ENCODE measurements around the gene CFAP298.
"Not testable (repeated sequence)": the region's sequence is repeated elsewhere in the genome, so short reads cannot be mapped to it uniquely, and the experiment has no call there.

The CFAP298 gene

GRCh38 chr21:32565856-32566465 is 46.2 kb downstream of the CFAP298 start:
- FAIRE-seq, result no peak

GRCh38 chr21:32562915-32563314 is 49.3 kb downstream of the CFAP298 start:
- no peak for FAIRE-seq

GRCh38 chr21:32562426-32562825 is 49.8 kb downstream of the CFAP298 start:
- FAIRE-seq, result no peak

GRCh38 chr21:32561476-32561875 is 50.7 kb downstream of the CFAP298 start:
- not testable (repeated sequence) for FAIRE-seq

- no peak for FAIRE-seq
Measured at GRCh38 chr21:32560896-32561295, 51.3 kb downstream of the CFAP298 start.

- no peak for FAIRE-seq
Measured at GRCh38 chr21:32559006-32559610, 53.1 kb downstream of the CFAP298 start.

- no peak for FAIRE-seq
Measured at GRCh38 chr21:32558106-32558505, 54.1 kb downstream of the CFAP298 start.

- no peak for FAIRE-seq
Measured at GRCh38 chr21:32554832-32555638, 57.1 kb downstream of the CFAP298 start.

- no peak for FAIRE-seq
Measured at GRCh38 chr21:32549886-32550285, 62.3 kb downstream of the CFAP298 start.

GRCh38 chr21:32549440-32549839 is 62.7 kb downstream of the CFAP298 start:
- no peak for FAIRE-seq
